Measurements from ENCODE around the gene ZNF655.

Gene ZNF655

DNA sequence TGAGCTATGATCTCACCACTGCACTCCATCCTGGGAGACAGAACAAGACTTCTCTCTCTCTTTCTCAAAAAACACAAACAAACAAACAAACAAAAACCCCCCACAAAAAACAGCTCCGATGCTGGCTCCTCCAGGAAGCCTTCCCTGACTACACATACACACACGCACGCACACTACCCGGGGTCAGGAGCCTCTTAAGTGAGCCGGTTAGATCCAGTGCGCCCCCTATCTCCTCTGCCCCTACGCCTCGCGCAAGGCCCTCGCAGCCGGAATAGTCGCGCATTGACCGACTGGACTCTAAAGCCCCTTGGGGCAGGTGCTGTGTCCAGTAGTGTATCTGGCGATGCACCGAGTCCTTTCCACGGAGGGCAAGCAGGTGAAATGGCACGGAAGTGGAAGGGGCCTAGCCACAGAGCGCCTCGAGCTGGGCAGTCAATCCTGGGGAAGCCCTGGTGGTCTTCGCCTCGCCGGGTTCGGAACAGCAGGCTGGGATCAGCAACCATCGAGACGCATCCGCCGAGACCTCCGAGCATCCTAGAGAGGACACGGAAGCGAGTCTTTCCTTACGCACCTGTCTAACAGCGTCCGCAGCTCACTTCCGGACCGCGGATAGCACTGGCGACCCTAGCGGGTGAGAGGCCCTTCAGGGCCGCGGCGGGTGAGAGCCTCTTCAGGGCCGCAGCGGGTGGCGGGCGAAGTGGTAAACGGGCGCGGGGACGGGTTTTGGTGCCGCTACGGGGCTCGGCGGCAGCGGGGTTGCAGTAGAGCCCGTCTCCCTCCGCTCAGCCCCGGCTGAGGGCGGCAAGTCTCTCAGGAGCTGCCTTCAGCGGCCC, 58.1 kb downstream of the ZNF655 start, which contains the start of gene ZSCAN25 (continued):
- TF ChIP-seq ZNF518A (tag by site-specific recombination; conservative IDR thresholded peaks at IDR 0.05; ENCODE audit: low read depth) (peak; percentile 98), ZNF132 (tag by site-specific recombination; IDR thresholded peaks at IDR 0.05; ENCODE audit: borderline replicate concordance) (no peak), SP2 (tag by site-specific recombination; IDR thresholded peaks at IDR 0.05) (peak; percentile 80), ZNF214 (tag by site-specific recombination; IDR thresholded peaks at IDR 0.05; ENCODE audit: borderline replicate concordance) (no peak), ZNF10 (tag by site-specific recombination; IDR thresholded peaks at IDR 0.05) (peak; percentile 41; the same call in 1 of the 2 replicates), ZNF548 (tag by site-specific recombination; IDR thresholded peaks at IDR 0.05) (no peak), ZNF175 (tag by site-specific recombination; IDR thresholded peaks at IDR 0.05) (no peak), ZNF366 (tag by site-specific recombination; conservative IDR thresholded peaks at IDR 0.05) (peak; percentile 28; the same call in 1 of the 2 replicates), SP3 (tag by site-specific recombination; IDR thresholded peaks at IDR 0.05) (peak; percentile 48; the same call in 1 of the 2 replicates), ZNF561 (tag by site-specific recombination; IDR thresholded peaks at IDR 0.05; ENCODE audit: borderline replicate concordance) (peak; percentile 95), ZSCAN4 (tag by site-specific recombination; IDR thresholded peaks at IDR 0.05) (peak; percentile 75), ZBTB17 (tag by site-specific recombination; IDR thresholded peaks at IDR 0.05) (peak; percentile 95), ZNF514 (tag by site-specific recombination; IDR thresholded peaks at IDR 0.05) (no peak), KLF9 (tag by site-specific recombination; IDR thresholded peaks at IDR 0.05; ENCODE audit: low read depth) (no peak), ZNF274 (IDR thresholded peaks at IDR 0.05; ENCODE audit: low read length) (no peak), ZNF274 (tag by site-specific recombination; IDR thresholded peaks at IDR 0.05; ENCODE audit: borderline replicate concordance) (no peak), ZNF571 (tag by site-specific recombination; IDR thresholded peaks at IDR 0.05) (no peak), ZNF513 (tag by site-specific recombination; IDR thresholded peaks at IDR 0.05) (no peak)
- TF ChIP-seq, protein P1, sequence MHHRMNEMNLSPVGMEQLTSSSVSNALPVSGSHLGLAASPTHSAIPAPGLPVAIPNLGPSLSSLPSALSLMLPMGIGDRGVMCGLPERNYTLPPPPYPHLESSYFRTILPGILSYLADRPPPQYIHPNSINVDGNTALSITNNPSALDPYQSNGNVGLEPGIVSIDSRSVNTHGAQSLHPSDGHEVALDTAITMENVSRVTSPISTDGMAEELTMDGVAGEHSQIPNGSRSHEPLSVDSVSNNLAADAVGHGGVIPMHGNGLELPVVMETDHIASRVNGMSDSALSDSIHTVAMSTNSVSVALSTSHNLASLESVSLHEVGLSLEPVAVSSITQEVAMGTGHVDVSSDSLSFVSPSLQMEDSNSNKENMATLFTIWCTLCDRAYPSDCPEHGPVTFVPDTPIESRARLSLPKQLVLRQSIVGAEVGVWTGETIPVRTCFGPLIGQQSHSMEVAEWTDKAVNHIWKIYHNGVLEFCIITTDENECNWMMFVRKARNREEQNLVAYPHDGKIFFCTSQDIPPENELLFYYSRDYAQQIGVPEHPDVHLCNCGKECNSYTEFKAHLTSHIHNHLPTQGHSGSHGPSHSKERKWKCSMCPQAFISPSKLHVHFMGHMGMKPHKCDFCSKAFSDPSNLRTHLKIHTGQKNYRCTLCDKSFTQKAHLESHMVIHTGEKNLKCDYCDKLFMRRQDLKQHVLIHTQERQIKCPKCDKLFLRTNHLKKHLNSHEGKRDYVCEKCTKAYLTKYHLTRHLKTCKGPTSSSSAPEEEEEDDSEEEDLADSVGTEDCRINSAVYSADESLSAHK (tag by site-specific recombination; IDR thresholded peaks at IDR 0.05): no peak
- TF ChIP-seq, protein P2, sequence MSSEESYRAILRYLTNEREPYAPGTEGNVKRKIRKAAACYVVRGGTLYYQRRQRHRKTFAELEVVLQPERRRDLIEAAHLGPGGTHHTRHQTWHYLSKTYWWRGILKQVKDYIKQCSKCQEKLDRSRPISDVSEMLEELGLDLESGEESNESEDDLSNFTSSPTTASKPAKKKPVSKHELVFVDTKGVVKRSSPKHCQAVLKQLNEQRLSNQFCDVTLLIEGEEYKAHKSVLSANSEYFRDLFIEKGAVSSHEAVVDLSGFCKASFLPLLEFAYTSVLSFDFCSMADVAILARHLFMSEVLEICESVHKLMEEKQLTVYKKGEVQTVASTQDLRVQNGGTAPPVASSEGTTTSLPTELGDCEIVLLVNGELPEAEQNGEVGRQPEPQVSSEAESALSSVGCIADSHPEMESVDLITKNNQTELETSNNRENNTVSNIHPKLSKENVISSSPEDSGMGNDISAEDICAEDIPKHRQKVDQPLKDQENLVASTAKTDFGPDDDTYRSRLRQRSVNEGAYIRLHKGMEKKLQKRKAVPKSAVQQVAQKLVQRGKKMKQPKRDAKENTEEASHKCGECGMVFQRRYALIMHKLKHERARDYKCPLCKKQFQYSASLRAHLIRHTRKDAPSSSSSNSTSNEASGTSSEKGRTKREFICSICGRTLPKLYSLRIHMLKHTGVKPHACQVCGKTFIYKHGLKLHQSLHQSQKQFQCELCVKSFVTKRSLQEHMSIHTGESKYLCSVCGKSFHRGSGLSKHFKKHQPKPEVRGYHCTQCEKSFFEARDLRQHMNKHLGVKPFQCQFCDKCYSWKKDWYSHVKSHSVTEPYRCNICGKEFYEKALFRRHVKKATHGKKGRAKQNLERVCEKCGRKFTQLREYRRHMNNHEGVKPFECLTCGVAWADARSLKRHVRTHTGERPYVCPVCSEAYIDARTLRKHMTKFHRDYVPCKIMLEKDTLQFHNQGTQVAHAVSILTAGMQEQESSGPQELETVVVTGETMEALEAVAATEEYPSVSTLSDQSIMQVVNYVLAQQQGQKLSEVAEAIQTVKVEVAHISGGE (tag by site-specific recombination; conservative IDR thresholded peaks at IDR 0.05; ENCODE audit: low read depth): peak; percentile 99
- TF ChIP-seq, protein P3, sequence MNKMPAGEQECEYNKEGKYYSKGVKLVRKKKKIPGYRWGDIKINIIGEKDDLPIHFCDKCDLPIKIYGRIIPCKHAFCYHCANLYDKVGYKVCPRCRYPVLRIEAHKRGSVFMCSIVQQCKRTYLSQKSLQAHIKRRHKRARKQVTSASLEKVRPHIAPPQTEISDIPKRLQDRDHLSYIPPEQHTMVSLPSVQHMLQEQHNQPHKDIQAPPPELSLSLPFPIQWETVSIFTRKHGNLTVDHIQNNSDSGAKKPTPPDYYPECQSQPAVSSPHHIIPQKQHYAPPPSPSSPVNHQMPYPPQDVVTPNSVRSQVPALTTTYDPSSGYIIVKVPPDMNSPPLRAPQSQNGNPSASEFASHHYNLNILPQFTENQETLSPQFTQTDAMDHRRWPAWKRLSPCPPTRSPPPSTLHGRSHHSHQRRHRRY (tag by site-specific recombination; IDR thresholded peaks at IDR 0.05): no peak
- TF ChIP-seq, protein P4, sequence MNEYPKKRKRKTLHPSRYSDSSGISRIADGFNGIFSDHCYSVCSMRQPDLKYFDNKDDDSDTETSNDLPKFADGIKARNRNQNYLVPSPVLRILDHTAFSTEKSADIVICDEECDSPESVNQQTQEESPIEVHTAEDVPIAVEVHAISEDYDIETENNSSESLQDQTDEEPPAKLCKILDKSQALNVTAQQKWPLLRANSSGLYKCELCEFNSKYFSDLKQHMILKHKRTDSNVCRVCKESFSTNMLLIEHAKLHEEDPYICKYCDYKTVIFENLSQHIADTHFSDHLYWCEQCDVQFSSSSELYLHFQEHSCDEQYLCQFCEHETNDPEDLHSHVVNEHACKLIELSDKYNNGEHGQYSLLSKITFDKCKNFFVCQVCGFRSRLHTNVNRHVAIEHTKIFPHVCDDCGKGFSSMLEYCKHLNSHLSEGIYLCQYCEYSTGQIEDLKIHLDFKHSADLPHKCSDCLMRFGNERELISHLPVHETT (tag by site-specific recombination; IDR thresholded peaks at IDR 0.05): no peak; the same call in 1 of the 2 replicates

Data from HEK293 (cell line).